Uterus (tissue), 4 donors: Measurements from ENCODE around the gene NCOA3. TPM values are rescaled to one million over a fixed set of nuclear protein-coding genes. Genes with fewer than 3 reads are reported as not detected.
A peak's percentile ranks its signal among the peaks of the same experiment; 100 is the strongest.

Experiments
- DNase-seq, 2 donors: peaks; one replicate each; pipeline ENCODE4 v3.0.0-alpha.2; 2019 to 2020
- H3K27ac ChIP-seq, 2 donors: fragments of 200-600 bp; sonication (generic); 1 replicate in 1 of 2; 2 replicates in 1 of 2; pipeline ENCODE4 v1.5.1; 2016 to 2018
- H3K27me3 ChIP-seq, 2 donors: fragments of 200-600 bp; sonication (generic); one replicate each; pipeline ENCODE4 v1.5.1; 2018 to 2019; ENCODE audit warnings: control low read depth in 1 of 2
- H3K36me3 ChIP-seq, 2 donors: fragments of 200-600 bp; sonication (generic); one replicate each; pipeline ENCODE4 v1.5.1; 2019; ENCODE audit warnings: control low read depth in 1 of 2
- H3K4me1 ChIP-seq, 2 donors: fragments of 200-600 bp; sonication (generic); one replicate each; pipeline ENCODE4 v1.5.1; 2018 to 2019; ENCODE audit warnings: control low read depth in 1 of 2
- H3K4me3 ChIP-seq, 2 donors: fragments of 200-600 bp; sonication (generic); 1 replicate in 1 of 2; 2 replicates in 1 of 2; pipeline ENCODE4 v1.5.1; 2018 to 2019; ENCODE audit warnings: mild to moderate bottlenecking in 1 of 2
- H3K9me3 ChIP-seq, 2 donors: fragments of 200-600 bp; sonication (generic); one replicate each; pipeline ENCODE4 v1.5.1; 2019; ENCODE audit warnings: control low read depth in 1 of 2
- CTCF ChIP-seq, 4 experiments: fragments of 200-600 bp in 2 of 4; fragments of 450-650 bp in 2 of 4; sonication (generic) in 2 of 4; IDR thresholded peaks; one replicate each; pipeline ENCODE4 v1.5.1; 2016 to 2019; ENCODE audit warnings: antibody characterized with exemption in 4 of 4, mild to moderate bottlenecking in 2 of 4, moderate library complexity in 1 of 4
- POLR2A ChIP-seq, 2 donors: fragments of 450-650 bp; IDR thresholded peaks; one replicate each; pipeline ENCODE4 v1.6.1; 2016; ENCODE audit warnings: antibody characterized with exemption in 2 of 2, mild to moderate bottlenecking in 1 of 2, moderate library complexity in 1 of 2
- intact Hi-C: fragments of 100-400 bp; cut with DNase I; formaldehyde crosslinking; loops from one replicate; pipeline ENCODE4 v1.15.1; 2023; ENCODE audit warnings: low total_unique reads
- total RNA-seq, 4 donors: library from RNA; depleted of rRNA in 3 of 4; stranded (reverse); fragments of >200 nt in 3 of 4; gene quantifications; one replicate each; pipeline versions ENCODE4 v1.1.0 to v1.2.4, GENCODE V29; 2014 to 2023
- donor health status: DM: yes; HTN: yes; CAD: no.

NCOA3 gene
- total RNA-seq, 4 donors from 2014 or later: 27.9 to 59.2 (median 44.2) TPM

DNA sequence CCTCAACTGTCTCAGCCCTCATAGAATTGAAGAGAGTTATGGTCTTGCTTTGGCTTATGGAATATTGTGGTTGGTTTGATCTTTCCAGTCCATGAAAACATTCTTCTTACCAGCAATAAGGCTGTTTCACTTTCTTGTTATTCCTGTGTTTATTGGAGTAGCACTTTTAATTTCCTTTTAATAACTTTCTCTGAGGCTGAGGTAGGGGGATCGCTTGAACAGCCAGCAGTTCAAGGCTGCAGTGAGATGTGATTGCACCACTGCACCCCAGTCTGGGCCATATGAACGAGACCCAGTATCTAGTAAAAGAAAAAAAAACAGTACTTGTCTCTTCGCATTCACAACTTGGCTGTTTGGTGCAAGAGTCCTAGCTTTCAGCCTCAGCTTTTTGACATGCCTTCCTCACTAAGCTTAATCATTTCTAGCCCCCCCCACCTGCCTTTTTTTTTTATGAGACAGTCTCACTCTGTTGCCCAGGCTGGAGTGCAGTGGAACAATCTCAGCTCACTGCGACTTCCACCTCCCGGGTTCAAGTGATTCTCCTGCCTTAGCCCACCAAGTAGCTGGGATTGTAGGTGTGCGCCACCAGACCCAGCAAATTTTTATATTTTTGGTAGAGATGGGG is 70.5 kb downstream of the NCOA3 start:
- TF ChIP-seq CTCF (IDR thresholded peaks at IDR 0.05) (no peak), POLR2A (IDR thresholded peaks at IDR 0.05) (no peak)
- H3K36me3 ChIP-seq: no peaks in the 10 kb centered on the region
- intact Hi-C loops: no loop called here
- no peak for DNase-seq
- no peak overlapping the region for H3K4me3 ChIP-seq
- H3K27me3 ChIP-seq: no peaks in the 10 kb centered on the region
- H3K4me1 ChIP-seq: peaks cover 12 to 21% of the 10 kb centered on the region in 2 donors
- H3K9me3 ChIP-seq: peaks cover 0 to 6% of the 10 kb centered on the region in 2 donors
- no peak overlapping the region for H3K27ac ChIP-seq

- H3K4me1 ChIP-seq: peaks cover 8 to 10% of the 10 kb centered on the region in 2 donors
- H3K4me3 ChIP-seq: no peak overlapping the region
- H3K36me3 ChIP-seq: no peaks in the 10 kb centered on the region
- H3K27me3 ChIP-seq: no peaks in the 10 kb centered on the region
- DNase-seq: no peak
- intact Hi-C loops: no loop called here
- peak overlapping the region in 1 of 2 donors; percentile 1 for H3K27ac ChIP-seq
- no peak for TF ChIP-seq CTCF (IDR thresholded peaks at IDR 0.05)
- no peak for TF ChIP-seq POLR2A (IDR thresholded peaks at IDR 0.05)
- H3K9me3 ChIP-seq: peaks cover 0 to 6% of the 10 kb centered on the region in 2 donors
Measured at GRCh38 chr20:47573559-47573958, 71.9 kb downstream of the NCOA3 start.

DNA sequence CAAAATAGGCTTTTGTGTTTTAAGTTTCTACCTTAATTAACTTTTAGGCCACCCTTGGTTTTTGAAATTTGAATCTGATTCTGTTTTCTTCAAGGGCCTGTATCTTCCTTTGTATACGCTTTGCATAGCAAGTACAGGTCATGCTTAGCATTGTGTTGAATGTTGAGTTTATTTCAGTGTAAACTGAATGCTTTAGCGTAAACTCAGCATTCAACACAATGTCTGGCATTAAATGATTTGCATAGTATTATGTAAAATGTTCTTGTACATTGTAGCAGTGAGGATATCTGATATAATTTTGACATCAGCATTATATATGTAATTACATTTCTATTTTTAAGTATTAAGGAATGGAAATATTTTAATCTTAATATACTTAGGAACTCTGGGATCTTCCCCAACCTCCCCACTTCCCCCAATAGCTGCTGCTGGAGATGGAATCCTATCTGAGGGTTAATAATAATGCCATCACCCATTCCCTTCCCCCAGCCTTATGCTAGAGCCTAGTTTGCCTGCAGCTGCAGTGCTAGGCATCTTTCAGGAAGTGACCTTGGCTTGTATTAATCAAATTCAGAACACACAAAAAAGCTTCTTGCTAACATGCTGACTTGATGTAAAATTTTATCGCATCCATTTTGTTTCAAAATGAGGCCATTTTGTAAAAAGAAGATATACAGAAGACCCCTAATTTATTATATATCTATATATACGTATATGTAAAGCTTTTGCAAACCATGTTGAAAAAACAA is 73.1 kb downstream of the NCOA3 start:
- H3K27me3 ChIP-seq: no peaks in the 10 kb centered on the region
- H3K4me1 ChIP-seq: peaks cover 8% of the 10 kb centered on the region in 2 donors
- intact Hi-C loops: no loop called here
- TF ChIP-seq CTCF (IDR thresholded peaks at IDR 0.05) (no peak), POLR2A (IDR thresholded peaks at IDR 0.05) (no peak)
- H3K9me3 ChIP-seq: peaks cover 0 to 6% of the 10 kb centered on the region in 2 donors
- H3K27ac ChIP-seq: peak overlapping the region; percentile 10 to 79
- no peak for DNase-seq
- no peak overlapping the region for H3K4me3 ChIP-seq
- H3K36me3 ChIP-seq: no peaks in the 10 kb centered on the region

GRCh38 chr20:47576516-47577033 is 74.9 kb downstream of the NCOA3 start:
- intact Hi-C loops: no loop called here
- H3K27me3 ChIP-seq: no peaks in the 10 kb centered on the region
- peaks cover 0 to 2% of the 10 kb centered on the region in 2 donors for H3K9me3 ChIP-seq

More at GRCh38 chr20:47576516-47577033, 74.9 kb downstream of the NCOA3 start:
- Histone ChIP-seq H3K27ac (peak overlapping the region; percentile 35 to 79), H3K36me3 (no peaks in the 10 kb centered on the region), H3K4me1 (peaks cover 8% of the 10 kb centered on the region in 2 donors), H3K4me3 (no peak overlapping the region)
- peak in 1 of 2 donors; percentile 34 for TF ChIP-seq POLR2A (IDR thresholded peaks at IDR 0.05)
- TF ChIP-seq CTCF (IDR thresholded peaks at IDR 0.05): no peak
- peak; percentile 43 to 60 for DNase-seq
